NCI-H2171 treated with DMSO at 0.1 percent for 48 hours (cell line): ENCODE results near the gene INTS1.

Experiments
- DNase-seq: peaks from one replicate; lab custom pipeline; 2025; lab: John Stamatoyannopoulos, UW

The INTS1 gene

DNA sequence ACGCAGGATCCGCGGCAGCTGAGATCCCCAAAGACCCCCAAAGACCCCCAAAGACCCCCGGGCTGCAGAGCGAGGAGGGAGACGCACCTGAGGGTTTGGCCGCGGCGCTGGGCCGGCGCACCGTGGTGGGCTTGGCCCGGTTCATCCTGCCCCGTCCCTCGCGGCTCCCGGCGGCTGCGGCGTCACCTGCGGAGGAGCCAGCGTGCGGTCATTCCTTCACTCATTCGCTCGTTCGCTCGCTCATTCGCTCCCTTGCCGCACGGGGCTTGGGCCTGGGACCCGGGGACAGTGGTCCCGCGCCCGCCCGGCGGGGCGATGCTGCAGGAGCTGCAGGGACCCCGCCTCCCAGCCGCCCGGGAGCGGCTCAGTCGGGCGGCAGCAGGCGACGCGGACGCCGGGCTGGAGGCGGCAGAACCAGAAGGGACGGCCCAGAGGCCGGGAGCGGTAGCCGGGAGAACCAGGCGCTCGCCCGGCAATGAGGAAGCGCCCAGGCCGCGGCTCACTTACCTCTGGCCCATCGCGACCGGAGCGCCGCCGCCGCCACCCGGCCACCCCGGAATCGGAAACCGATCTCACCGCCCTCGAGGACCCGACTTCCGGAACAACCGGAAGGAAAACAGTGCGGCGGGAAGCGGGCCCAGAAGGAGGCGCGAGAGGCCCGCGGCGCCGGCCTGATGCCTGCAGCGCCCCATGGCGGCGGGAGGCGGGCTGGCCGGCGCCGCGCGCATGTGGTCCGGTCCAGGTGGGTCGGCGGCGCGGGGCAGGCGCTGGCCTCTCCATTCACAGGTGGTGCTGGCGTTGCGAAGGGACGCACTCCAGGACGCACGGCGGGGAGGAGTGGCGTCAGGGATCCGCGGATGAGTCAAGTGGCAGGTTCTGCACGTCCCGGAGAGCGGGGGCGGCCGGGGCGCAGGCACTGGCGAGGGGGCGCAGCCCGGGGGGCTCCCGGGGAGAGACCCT, at the start of gene INTS1:
Gene INTS1 (minus strand): TSS at position 574 of the 960 bp plus-strand sequence. CDS start 429 bp downstream, at position 145.
- peak; percentile 91 for DNase-seq

- DNase-seq, result no peak
Observed at GRCh38 chr7:1553512-1554210, 49.5 kb upstream of the INTS1 start.

DNA sequence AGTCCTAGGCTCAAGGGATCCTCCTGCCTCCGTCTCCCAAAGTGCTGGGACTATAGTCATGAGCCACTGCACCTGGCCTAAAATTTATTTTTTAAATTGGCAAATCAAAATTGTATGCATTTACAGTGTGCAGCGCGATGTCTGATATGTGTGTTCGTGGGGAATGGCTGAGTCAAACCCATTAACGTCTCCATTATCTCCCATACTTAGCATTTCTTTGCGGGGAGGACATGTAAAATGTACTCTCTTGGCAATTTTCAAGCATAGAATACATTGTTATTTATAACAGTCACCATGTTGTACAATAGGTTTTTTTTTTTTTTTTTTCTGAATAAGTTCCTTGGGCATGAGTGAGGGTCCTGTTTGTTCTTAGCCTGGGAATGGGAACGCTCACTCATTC, 48.0 kb upstream of the INTS1 start:
- DNase-seq, result no peak

- no peak for DNase-seq
Observed at GRCh38 chr7:1550846-1551155, 46.6 kb upstream of the INTS1 start.

- no peak for DNase-seq
Observed at GRCh38 chr7:1550005-1550845, 46.0 kb upstream of the INTS1 start.

DNA sequence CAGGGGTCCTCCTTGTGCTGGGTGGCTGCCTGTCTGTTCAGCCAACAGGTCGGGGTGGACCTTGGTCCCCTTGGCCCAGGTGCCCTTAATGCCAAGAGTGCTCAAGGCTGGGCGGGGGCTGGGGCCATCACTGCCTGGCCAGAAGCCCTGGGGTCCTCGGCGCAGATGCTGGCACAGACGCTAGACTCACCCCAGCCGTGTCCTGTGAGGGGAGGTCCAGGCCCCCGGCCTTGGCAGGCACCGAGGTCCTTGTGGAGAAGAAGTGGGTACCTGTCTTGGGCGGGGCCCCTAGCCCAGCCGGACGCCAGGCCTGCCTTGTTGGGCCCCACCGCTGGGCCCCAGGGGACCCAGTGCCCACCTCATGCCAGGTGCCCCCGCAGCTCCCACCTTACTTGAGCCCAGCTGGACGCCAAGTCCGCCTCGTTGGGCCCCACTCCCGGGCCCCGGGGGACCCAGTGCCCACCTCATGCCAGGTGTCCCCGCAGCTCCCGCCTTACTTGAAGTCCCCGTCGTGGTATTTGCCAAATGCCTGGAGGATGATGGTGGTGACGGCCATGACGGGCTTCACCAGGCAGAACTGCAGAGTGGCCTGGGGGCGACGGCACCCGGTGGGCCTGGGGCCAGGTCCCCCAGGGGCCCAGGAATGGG, 45.3 kb upstream of the INTS1 start:
- no peak for DNase-seq

DNA sequence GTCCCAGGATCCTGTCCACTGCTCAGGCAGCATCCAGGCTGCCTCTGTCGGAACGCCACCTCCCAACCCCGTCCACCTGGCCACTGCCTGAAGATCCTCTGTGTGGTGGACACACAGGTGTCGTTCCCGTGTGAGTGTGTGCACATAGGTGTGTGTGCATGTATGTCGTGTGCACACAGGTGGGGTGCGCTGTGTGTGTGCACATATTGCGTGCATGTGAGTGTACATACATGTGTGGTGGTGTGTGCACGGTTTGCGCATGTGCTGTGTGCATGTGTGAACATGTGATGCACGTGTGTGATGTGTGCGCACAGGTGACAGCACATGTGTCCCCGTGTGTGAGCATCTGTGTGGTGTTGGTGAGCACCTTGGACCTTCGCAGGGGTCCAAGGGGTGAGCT, 44.8 kb upstream of the INTS1 start:
- DNase-seq, result no peak

DNA sequence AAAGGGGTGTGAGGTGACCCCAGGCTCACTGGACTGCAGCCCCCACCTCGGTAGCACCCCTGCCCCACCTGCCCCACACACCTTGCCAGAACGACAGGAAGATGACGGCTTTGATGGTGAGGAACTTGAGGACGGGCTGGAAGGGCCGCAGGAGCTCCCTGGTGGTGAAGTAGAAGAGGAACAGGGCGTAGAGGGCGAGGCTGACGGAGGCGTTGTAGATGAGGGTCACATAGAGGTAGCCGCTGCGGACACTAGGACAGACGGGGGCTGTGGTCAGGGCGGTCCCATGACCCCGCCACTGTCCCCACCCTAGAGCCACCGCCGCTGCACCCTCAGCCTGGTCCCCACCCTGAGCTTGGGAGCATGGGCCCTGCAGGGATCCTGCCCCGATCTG, 44.2 kb upstream of the INTS1 start:
- DNase-seq, result no peak

- DNase-seq, result no peak
Observed at GRCh38 chr7:1547777-1548437, 43.7 kb upstream of the INTS1 start.

- DNase-seq, result no peak
Observed at GRCh38 chr7:1546909-1547776, 43.0 kb upstream of the INTS1 start.

DNA sequence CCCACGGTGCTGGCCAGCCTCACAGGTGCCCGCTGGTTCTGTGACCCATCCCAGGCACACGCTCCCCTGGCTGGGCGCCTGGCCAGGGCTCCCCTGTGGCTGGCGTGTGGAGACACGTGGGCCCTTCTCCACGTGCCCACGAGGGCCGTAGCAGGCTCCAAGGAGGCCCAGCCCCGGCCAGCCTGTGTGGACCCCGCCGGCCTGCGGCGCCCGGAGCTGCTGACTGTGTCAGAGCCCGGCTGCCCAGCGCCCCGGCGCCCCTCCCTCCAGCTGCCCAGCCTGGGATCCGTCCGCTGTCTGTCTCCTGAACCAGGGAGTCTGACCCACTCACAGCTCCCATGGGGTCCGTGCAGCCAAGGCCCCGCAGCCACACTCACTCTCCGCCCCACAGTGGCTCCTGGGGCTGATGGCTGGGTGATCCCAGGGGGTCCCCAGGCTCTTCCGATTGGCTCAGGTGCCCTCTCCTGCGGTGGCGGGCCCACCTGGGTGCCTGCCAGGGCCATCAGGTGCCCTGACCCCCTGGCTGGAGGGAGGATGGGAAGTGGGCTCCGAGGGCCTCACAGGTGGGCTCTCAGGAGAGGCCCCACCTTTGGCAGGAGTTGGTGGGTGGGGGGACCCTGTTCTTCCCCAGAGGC, 42.2 kb upstream of the INTS1 start:
- no peak for DNase-seq

GRCh38 chr7:1545417-1546246, 41.4 kb upstream of the INTS1 start:
- DNase-seq, result no peak

DNA sequence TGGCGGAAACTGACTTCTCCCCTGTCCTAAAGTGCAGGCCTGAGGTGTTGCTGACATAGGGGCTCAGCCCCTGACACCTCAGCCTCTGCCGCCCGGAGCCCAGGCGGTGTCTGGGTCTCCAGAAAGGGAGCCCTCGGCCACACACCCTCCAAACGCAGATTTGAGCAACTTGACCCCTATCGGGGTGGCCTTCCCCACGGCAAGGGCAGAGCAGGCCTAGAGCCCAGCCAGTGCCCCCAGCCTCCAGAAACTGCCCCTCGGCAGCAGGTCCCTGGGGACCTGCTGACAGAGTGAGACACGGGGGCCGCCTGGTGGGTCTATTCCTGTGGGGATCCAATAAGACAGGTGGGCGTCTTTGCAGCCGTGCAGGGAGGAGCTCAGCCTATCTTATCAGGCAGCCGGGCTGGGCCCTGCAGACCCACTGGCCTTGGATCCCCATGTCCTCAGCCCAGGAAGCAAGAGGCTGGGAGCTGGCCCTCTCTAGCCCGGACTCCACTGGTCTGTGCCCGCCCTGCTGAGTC, 40.8 kb upstream of the INTS1 start:
- DNase-seq, result no peak

GRCh38 chr7:1544178-1544895, 40.1 kb upstream of the INTS1 start:
- DNase-seq, result no peak

- DNase-seq, result peak; percentile 19
Observed at GRCh38 chr7:1543826-1544177, 39.6 kb upstream of the INTS1 start.

- no peak for DNase-seq
Observed at GRCh38 chr7:1542841-1543747, 38.9 kb upstream of the INTS1 start.

- no peak for DNase-seq
Observed at GRCh38 chr7:1542329-1542728, 38.1 kb upstream of the INTS1 start.
